Keratinocyte (primary cell): ENCODE data around the gene DNAJC18. TPM values are rescaled to one million over a fixed set of nuclear protein-coding genes. Genes with fewer than 3 reads are reported as not detected.

Experiments used
- DNase-seq: peaks from one replicate; pipeline ENCODE4 v3.0.0-alpha.2; 2011; ENCODE audit warnings: low read depth, missing footprints, low spot score
- FAIRE-seq: peaks from 2 replicates; lab custom pipeline; 2011; peaks lifted over from hg19 to GRCh38; lab: Jason Lieb, UNC
- H2AFZ ChIP-seq: 2 replicates; pipeline ENCODE4 v1.6.0; 2012; ENCODE audit warnings: low read length, control low read depth, inconsistent platforms; ENCODE audit not compliant: control insufficient read depth
- H3K27ac ChIP-seq: 2 replicates; pipeline ENCODE4 v1.5.1; 2011; ENCODE audit warnings: low read length; ENCODE audit not compliant: control insufficient read depth, insufficient read depth
- H3K27me3 ChIP-seq: 3 replicates; pipeline ENCODE4 v1.6.0; 2011; ENCODE audit warnings: low read length; ENCODE audit not compliant: control insufficient read depth, insufficient read depth; ENCODE audit errors: extremely low read depth
- H3K36me3 ChIP-seq, 2 experiments: 2 replicates in 1 of 2; 3 replicates in 1 of 2; pipeline ENCODE4 v1.5.1; 2011; ENCODE audit warnings: low read length in 2 of 2, mild to moderate bottlenecking in 1 of 2; ENCODE audit not compliant: control insufficient read depth in 2 of 2, insufficient read depth in 2 of 2; ENCODE audit errors: extremely low read depth in 1 of 2
- H3K4me1 ChIP-seq: 3 replicates; pipeline ENCODE4 v1.5.1; 2011; ENCODE audit warnings: low read length; ENCODE audit not compliant: control insufficient read depth, insufficient read depth; ENCODE audit errors: extremely low read depth
- H3K4me2 ChIP-seq: 3 replicates; pipeline ENCODE4 v1.6.0; 2011; ENCODE audit warnings: low read depth, low read length; ENCODE audit not compliant: control insufficient read depth, insufficient read depth; ENCODE audit errors: extremely low read depth
- H3K4me3 ChIP-seq, 3 experiments: fragments of 200-600 bp in 1 of 3; sonication (generic) in 1 of 3; 2 replicates in 2 of 3; 3 replicates in 1 of 3; pipeline ENCODE4 v1.5.1; 2011 to 2016; ENCODE audit warnings: low read length in 3 of 3, mild to moderate bottlenecking in 3 of 3, control low read depth in 2 of 3, inconsistent platforms in 1 of 3, low read depth in 1 of 3, mixed read lengths in 1 of 3, mixed run types in 1 of 3, moderate library complexity in 1 of 3; ENCODE audit not compliant: control insufficient read depth in 2 of 3, insufficient read depth in 2 of 3; ENCODE audit errors: extremely low read depth in 1 of 3
- H3K79me2 ChIP-seq: 2 replicates; pipeline ENCODE4 v1.6.0; 2012; ENCODE audit warnings: low read length; ENCODE audit not compliant: control insufficient read depth, insufficient read depth
- H3K9ac ChIP-seq: 3 replicates; pipeline ENCODE4 v1.6.0; 2011; ENCODE audit warnings: low read length; ENCODE audit not compliant: control insufficient read depth, insufficient read depth; ENCODE audit errors: extremely low read depth
- H3K9me1 ChIP-seq: 3 replicates; pipeline ENCODE4 v1.6.0; 2011; ENCODE audit warnings: low read length; ENCODE audit not compliant: control insufficient read depth, insufficient read depth; ENCODE audit errors: extremely low read depth
- H3K9me3 ChIP-seq: 2 replicates; pipeline ENCODE4 v1.5.1; 2012; ENCODE audit warnings: low read depth, low read length; ENCODE audit not compliant: control insufficient read depth
- H4K20me1 ChIP-seq: 3 replicates; pipeline ENCODE4 v1.6.0; 2011; ENCODE audit warnings: low read length; ENCODE audit not compliant: control insufficient read depth, insufficient read depth; ENCODE audit errors: extremely low read depth
- CTCF ChIP-seq, 3 experiments: IDR thresholded peaks in 1 of 3; conservative IDR thresholded peaks in 1 of 3; optimal IDR thresholded peaks in 1 of 3; 2 replicates in 2 of 3; 3 replicates in 1 of 3; pipeline versions ENCODE3 to v1.5.1; 2011; ENCODE audit warnings: low read length in 3 of 3, mild to moderate bottlenecking in 3 of 3, moderate library complexity in 2 of 3, control low read depth in 1 of 3, inconsistent platforms in 1 of 3; ENCODE audit not compliant: insufficient read depth in 2 of 3; ENCODE audit errors: extremely low read depth in 1 of 3
- EZH2 ChIP-seq: IDR thresholded peaks from one replicate; pipeline ENCODE4 v1.6.1; 2012; ENCODE audit warnings: inconsistent platforms, mild to moderate bottlenecking, low read length, moderate library complexity
- dilution Hi-C: fragments of 300-500 bp; cut with MboI; formaldehyde crosslinking; loops from one replicate; pipeline ENCODE4 v1.7.0; 2020; ENCODE audit warnings: low sequenced_read_pairs; ENCODE audit not compliant: extremely low pct_ligation_motif_present
- polyA plus RNA-seq, 5 experiments: library from polyadenylated mRNA; depleted of rRNA in 3 of 5; stranded (reverse) in 3 of 5; stranded (forward) in 1 of 5; unstranded in 1 of 5; fragments of >200 nt; gene quantifications; 1 replicate in 1 of 5; 2 replicates in 3 of 5; 3 replicates in 1 of 5; pipeline versions ENCODE4 v1.2.1 to v1.2.3, GENCODE V29; 2011 to 2012; ENCODE audit warnings: missing spikeins in 2 of 5, low read depth in 1 of 5, low replicate concordance in 1 of 5

Gene DNAJC18
- polyA plus RNA-seq, 1 donor (not counting 4 experiments of a cell fraction or from before 2014, with no cell fraction given): 6.6 TPM

GRCh38 chr5:139396691-139397090, 42.6 kb downstream of the DNAJC18 start:
- Histone ChIP-seq H3K27me3 (no peaks in the 10 kb centered on the region), H3K9me3 (no peaks in the 10 kb centered on the region), H4K20me1 (no peaks in the 10 kb centered on the region), H2AFZ (no peak overlapping the region), H3K27ac (no peak overlapping the region), H3K9ac (no peak overlapping the region), H3K4me3 (no peak overlapping the region), H3K4me2 (no peak overlapping the region), H3K4me1 (peaks cover 7% of the 10 kb centered on the region), H3K79me2 (peaks cover 15% of the 10 kb centered on the region), H3K9me1 (no peaks in the 10 kb centered on the region), H3K36me3 (peaks cover 1 to 4% of the 10 kb centered on the region in 2 experiments)
- FAIRE-seq: no peak
- dilution Hi-C loops: no loop called here
- DNase-seq: no peak
- TF ChIP-seq EZH2: no peak
- TF ChIP-seq CTCF (optimal IDR thresholded peaks at IDR 0.05 in 1 of 3, IDR thresholded peaks at IDR 0.05 in 1 of 3, conservative IDR thresholded peaks at IDR 0.05 in 1 of 3; ENCODE audit: extremely low read depth in 1 of 3, insufficient read depth in 2 of 3, low read length in 3 of 3): no peak

- Histone ChIP-seq H3K4me1 (peaks cover 14% of the 10 kb centered on the region), H3K9me1 (no peaks in the 10 kb centered on the region), H3K9me3 (no peaks in the 10 kb centered on the region), H3K27ac (no peak overlapping the region), H3K79me2 (peaks cover 15% of the 10 kb centered on the region), H3K36me3 (peaks cover 0 to 4% of the 10 kb centered on the region in 2 experiments), H3K4me3 (no peak overlapping the region), H4K20me1 (no peaks in the 10 kb centered on the region), H3K4me2 (no peak overlapping the region), H3K9ac (no peak overlapping the region), H2AFZ (no peak overlapping the region), H3K27me3 (no peaks in the 10 kb centered on the region)
- dilution Hi-C loops: no loop called here
- FAIRE-seq (no peak), DNase-seq (no peak)
- TF ChIP-seq EZH2: no peak
- TF ChIP-seq CTCF (optimal IDR thresholded peaks at IDR 0.05 in 1 of 3, IDR thresholded peaks at IDR 0.05 in 1 of 3, conservative IDR thresholded peaks at IDR 0.05 in 1 of 3; ENCODE audit: extremely low read depth in 1 of 3, insufficient read depth in 2 of 3, low read length in 3 of 3): no peak
These were observed 43.3 kb downstream of the DNAJC18 start for GRCh38 chr5:139395844-139396640.
